Measurements from ENCODE around the gene CPS1.

The CPS1 gene

GRCh38 chr2:210556329-210556980 lies at the start of gene CPS1:
Gene CPS1 (plus strand): TSS chr2:210556599. CDS start chr2:210556734, 135 bp downstream.
- no peak for DNase-seq (ENCODE audit: insufficient read length, low spot score)
- FAIRE-seq, result no peak

DNA sequence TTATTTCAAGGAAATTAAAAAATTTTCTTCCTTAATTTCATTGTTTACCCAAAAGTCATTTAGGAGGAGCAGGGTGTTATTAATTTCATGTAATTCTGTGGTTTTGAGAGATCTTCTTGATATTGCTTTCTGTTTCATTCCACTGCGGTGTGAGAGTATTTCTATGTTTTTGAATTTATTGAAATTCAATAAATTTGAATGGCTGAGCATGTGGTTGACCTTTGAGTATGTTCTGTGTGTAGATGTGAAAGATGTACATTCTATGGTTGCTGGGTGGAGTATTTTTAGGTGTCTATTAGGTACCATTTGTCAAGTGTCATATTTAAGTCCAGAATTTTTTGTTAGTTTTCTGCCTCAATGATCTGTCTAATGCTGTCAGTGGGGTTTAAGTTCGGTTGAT lies 40.5 kb upstream of the CPS1 start:
- no peak for FAIRE-seq
- no peak for DNase-seq (ENCODE audit: insufficient read length, low spot score)

GRCh38 chr2:210517264-210517663 lies 39.1 kb upstream of the CPS1 start:
- DNase-seq (ENCODE audit: insufficient read length, low spot score) (no peak), FAIRE-seq (no peak)

DNA sequence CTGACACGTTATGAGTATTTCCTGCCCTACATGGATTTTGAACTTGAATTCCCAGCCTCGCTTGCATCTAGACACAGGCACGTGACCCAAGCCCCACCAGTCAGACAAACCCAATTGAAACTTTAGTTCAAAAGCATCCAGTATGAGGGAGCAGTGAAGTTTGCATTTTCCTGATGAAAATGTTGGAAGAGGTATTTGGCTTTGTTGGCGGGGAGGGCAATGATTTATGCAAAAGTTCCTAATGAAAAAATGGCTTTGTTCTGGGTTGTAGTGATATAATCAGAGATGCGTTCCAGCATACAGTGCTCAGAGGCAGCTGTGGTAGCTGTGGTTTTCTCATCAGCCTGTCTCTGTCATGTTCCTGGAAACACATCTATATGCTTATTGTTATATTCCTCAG lies 36.8 kb upstream of the CPS1 start:
- no peak for FAIRE-seq
- DNase-seq (ENCODE audit: insufficient read length, low spot score), result no peak

DNA sequence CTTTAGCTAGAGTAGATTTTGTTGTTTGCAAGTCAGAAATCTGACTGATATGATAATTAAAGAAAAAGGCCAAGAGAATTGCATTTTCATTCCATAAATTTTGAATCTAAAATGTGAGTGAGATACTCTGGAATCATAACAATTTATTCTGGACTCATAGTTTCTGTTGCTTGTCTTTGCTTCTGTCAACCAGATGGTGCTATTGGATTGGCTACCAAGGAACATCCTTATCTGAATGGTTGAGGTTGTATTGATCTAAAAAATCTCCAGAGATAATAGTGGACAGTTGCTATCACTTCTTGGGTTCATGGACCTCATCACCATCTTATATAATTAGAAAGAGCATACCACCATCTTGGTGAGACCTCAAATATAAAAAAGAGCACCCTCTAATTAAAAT lies 34.0 kb upstream of the CPS1 start:
- DNase-seq (ENCODE audit: insufficient read length, low spot score) (no peak), FAIRE-seq (no peak)

GRCh38 chr2:210523650-210524289 lies 32.6 kb upstream of the CPS1 start:
- no peak for FAIRE-seq
- DNase-seq (ENCODE audit: insufficient read length, low spot score), result no peak

DNA sequence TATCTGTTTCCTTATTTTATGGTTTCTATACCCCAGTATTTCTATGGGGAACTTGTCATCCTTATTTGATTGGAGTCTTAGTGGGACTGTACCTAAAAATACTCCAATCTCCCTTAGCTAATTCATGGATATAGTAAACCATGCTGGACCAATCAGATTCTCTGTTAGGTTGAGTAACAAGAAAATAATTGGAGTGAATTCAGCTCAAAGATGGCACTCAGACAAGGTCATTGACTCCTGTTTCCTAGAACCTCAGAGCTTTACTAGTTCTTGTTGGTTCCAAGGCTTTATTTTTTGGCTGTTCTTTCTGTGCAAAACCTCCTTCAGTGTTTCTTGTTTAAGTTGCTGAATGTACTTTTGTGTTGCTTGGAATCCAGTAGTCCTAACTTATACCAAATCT lies 31.9 kb upstream of the CPS1 start:
- DNase-seq (ENCODE audit: insufficient read length, low spot score) (no peak), FAIRE-seq (no peak)

DNA sequence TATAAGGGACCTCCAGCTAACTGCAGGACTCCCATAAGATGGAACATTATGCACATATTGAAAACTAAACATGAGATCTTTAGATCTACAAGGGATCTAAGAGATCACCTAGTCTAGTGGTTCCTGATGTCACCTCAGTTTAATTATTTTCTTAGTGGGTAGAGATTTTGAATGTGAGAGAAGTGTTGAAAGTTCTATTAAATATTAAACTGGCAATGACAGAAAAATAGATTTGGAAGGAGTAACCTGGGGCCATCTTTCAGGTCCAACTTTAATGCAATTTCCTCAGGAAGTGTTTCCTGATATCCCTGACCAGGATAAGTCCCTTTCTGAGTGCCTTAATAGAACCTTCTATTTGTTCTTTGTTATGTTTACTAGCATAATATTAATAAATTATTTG lies 29.1 kb upstream of the CPS1 start:
- FAIRE-seq (no peak), DNase-seq (ENCODE audit: insufficient read length, low spot score) (no peak)

- no peak for FAIRE-seq
- DNase-seq (ENCODE audit: insufficient read length, low spot score), result no peak
Measured at GRCh38 chr2:210528716-210529115, 27.7 kb upstream of the CPS1 start.

- FAIRE-seq, result no peak
Measured at GRCh38 chr2:210531050-210531449, 25.3 kb upstream of the CPS1 start.

DNA sequence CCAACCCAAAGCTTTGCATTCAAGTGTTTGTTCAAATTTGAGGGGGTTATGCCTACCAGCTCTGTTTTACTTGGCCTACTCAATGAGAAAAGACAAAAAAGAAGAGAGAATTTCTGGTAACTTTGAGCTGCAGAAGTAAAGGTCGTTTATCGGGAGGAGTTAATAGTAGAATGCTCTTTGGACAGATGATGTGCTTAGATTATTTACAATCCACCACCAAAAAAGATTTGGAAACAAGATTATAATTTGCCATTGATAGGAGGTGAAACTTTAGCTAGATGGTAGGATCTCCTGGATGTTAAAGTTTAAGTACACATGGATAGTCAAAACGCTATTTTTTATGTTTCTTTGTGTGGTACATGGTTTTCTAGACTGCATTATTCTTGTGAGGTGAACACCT lies 24.9 kb upstream of the CPS1 start:
- DNase-seq (ENCODE audit: insufficient read length, low spot score) (no peak), FAIRE-seq (no peak)

More at GRCh38 chr2:210531050-210531449, 25.3 kb upstream of the CPS1 start:
- DNase-seq (ENCODE audit: insufficient read length, low spot score), result no peak

DNA sequence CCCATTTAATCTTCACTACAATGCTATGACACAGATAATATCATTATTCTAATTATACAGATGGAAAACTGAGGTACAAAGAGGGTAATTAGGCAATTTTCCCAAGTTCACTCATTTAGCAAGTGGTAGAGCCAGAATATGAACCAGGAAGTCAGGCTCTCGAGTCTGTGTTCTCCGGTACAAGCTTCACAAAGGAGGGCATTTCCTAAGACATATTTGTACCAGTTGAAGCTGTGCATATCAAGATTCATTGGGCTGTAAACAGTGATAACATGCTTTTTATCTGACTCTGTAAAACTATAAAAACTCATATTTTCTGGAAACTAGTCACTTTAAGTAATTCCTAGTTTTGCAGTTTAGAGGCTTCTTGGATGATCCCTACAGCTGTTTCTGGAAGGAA lies 23.0 kb upstream of the CPS1 start:
- DNase-seq (ENCODE audit: insufficient read length, low spot score) (no peak), FAIRE-seq (no peak)

- FAIRE-seq, result no peak
- no peak for DNase-seq (ENCODE audit: insufficient read length, low spot score)
Measured at GRCh38 chr2:210534879-210535278, 21.5 kb upstream of the CPS1 start.

DNA sequence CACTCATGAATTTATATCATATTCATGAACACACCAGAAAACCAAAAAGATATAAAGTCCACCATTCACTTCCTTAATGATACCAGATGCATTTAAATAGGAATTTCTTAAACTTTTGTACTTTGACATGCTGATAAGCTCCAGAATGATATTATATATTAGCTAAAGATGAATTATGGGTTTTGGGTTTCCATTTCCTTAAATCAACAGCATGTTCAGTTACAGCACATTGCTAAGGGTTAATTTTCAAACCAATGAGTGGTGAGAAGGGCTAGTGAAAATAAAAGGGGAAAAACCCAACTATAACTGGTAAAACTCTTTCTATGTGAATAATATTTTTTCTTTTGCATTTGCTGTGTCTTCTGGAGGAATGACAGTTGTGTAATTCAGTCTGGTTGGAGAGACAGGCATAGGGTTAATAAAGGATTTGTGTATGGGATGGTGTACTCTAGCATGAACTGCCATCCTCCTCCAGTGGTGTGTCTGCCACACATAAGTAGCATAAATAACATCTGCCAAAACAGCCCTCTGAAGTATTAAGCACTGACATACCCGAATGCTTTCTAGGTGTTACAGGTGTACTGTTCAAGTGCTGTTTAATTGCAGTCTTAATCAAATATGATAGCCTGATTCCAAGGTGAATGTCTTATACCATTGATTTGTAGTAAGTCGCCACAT lies 19.3 kb upstream of the CPS1 start:
- FAIRE-seq (peak; percentile 40), DNase-seq (ENCODE audit: insufficient read length, low spot score) (no peak)

GRCh38 chr2:210539035-210539434 lies 17.4 kb upstream of the CPS1 start:
- FAIRE-seq (no peak), DNase-seq (ENCODE audit: insufficient read length, low spot score) (no peak)

GRCh38 chr2:210539578-210540416 lies 16.6 kb upstream of the CPS1 start:
- peak; percentile 51 for FAIRE-seq

GRCh38 chr2:210540471-210540870 lies 15.9 kb upstream of the CPS1 start:
- FAIRE-seq (peak; percentile 14), DNase-seq (ENCODE audit: insufficient read length, low spot score) (no peak)

More at GRCh38 chr2:210539578-210540416, 16.6 kb upstream of the CPS1 start:
- no peak for DNase-seq (ENCODE audit: insufficient read length, low spot score)

DNA sequence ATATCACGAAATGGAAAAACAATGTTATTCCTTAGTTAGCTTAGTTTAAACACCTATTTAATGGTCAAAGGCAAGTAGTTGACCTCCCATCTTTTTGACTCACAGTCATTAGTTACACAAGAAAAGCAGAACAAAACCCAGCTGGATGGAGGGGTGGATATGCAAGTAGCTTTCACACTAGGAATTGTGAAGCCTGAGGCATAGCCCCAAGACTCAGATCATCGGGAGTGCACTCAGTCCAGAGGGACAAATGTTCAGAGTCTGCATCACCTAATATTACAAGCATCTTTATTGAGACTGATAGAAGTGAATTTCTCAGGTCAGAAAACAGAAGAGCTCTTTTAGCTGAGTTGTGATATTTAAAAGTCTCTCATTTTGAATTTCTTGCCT lies 15.5 kb upstream of the CPS1 start:
- no peak for FAIRE-seq
- no peak for DNase-seq (ENCODE audit: insufficient read length, low spot score)

GRCh38 chr2:210541290-210541902 lies 15.0 kb upstream of the CPS1 start:
- DNase-seq (ENCODE audit: insufficient read length, low spot score) (no peak), FAIRE-seq (no peak)

DNA sequence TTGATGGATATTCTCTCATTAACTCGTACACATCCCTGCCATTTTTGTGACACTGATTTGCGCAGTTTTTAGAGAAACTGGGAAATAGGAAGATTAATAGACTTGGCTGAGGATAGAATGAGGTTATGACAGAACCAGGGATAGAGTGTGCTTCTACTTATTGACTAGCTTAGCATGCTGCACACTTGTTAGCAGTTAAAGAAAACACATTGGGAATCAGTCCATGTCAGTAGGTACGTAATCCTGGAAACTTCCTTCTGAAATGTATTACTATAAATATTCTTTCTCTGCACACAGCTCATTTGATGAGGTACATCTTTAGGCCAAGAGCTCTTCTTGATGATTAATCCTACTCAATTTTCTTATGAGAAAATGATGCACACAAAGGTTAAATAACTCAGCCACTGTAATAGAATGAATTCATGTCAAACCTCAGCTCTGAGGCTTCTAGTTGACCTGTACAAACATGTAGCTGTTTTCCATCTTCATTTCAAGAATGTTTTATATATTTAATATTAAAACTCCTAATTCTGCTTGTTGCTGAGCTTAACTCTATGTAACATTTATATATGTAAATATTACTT lies 12.3 kb upstream of the CPS1 start:
- FAIRE-seq, result no peak

More for the DNA sequence above, 12.3 kb upstream of the CPS1 start:
- no peak for DNase-seq (ENCODE audit: insufficient read length, low spot score)
